Fibroblast of skin of scalp (primary cell): ENCODE measurements around the gene TBC1D8B. TPM values are rescaled to one million over a fixed set of nuclear protein-coding genes. Genes with fewer than 3 reads are reported as not detected.
"Not testable (repeated sequence)": the region's sequence is repeated elsewhere in the genome, so short reads cannot be mapped to it uniquely, and the experiment has no call there.

Experiments used
- DNase-seq: peaks from one replicate; pipeline ENCODE4 v3.0.0-alpha.2; 2013
- polyA plus RNA-seq, 2 experiments: library from polyadenylated mRNA; unstranded; fragments of 120-200 nt; gene quantifications; one replicate each; pipeline ENCODE4 v1.2.1, GENCODE V29; 2013; ENCODE audit not compliant: insufficient read length in 2 of 2

The TBC1D8B gene
- 13.8 TPM for polyA plus RNA-seq (2013, experiment 1 of 2; ENCODE audit: insufficient read length)
- 13.8 TPM for polyA plus RNA-seq (2013, experiment 2 of 2; ENCODE audit: insufficient read length)

- DNase-seq: peak; percentile 94
Measured at GRCh38 chrX:106802388-106803275, at the start of gene TBC1D8B. TBC1D8B (plus strand) TSS chrX:106802673; CDS start chrX:106802854, 181 bp downstream.

- DNase-seq: not testable (repeated sequence)
Measured at GRCh38 chrX:106769288-106769687, 33.2 kb upstream of the TBC1D8B start.

- DNase-seq: no peak
Measured at GRCh38 chrX:106774981-106775380, 27.5 kb upstream of the TBC1D8B start.

GRCh38 chrX:106780264-106780663, 22.2 kb upstream of the TBC1D8B start:
- no peak for DNase-seq

- DNase-seq: no peak
Measured at GRCh38 chrX:106780664-106781377, 21.7 kb upstream of the TBC1D8B start.

GRCh38 chrX:106783716-106784115, 18.8 kb upstream of the TBC1D8B start:
- DNase-seq: no peak

GRCh38 chrX:106791495-106791894, 11.0 kb upstream of the TBC1D8B start:
- DNase-seq: peak; percentile 8

GRCh38 chrX:106802063-106802387, 448 bp upstream of the TBC1D8B start:
- peak; percentile 28 for DNase-seq

- no peak for DNase-seq
Measured at GRCh38 chrX:106811131-106811910, 8.8 kb downstream of the TBC1D8B start.

- DNase-seq: not testable (repeated sequence)
Measured at GRCh38 chrX:106812930-106813329, 10.5 kb downstream of the TBC1D8B start.

- not testable (repeated sequence) for DNase-seq
Measured at GRCh38 chrX:106814093-106814492, 11.6 kb downstream of the TBC1D8B start.

- DNase-seq: no peak
Measured at GRCh38 chrX:106862972-106863688, 60.7 kb downstream of the TBC1D8B start.

- no peak for DNase-seq
Measured at GRCh38 chrX:106863697-106864096, 61.2 kb downstream of the TBC1D8B start.

- DNase-seq: not testable (repeated sequence)
Measured at GRCh38 chrX:106872796-106873195, 70.3 kb downstream of the TBC1D8B start.

- peak; percentile 21 for DNase-seq
Measured at GRCh38 chrX:106874075-106874474, 71.6 kb downstream of the TBC1D8B start.

- DNase-seq: no peak
Measured at GRCh38 chrX:106875151-106875550, 72.7 kb downstream of the TBC1D8B start.

- no peak for DNase-seq
Measured at GRCh38 chrX:106889468-106889867, 87.0 kb downstream of the TBC1D8B start.

GRCh38 chrX:106891762-106892460, 89.4 kb downstream of the TBC1D8B start:
- no peak for DNase-seq

- DNase-seq: peak; percentile 68
Measured at GRCh38 chrX:106894392-106894909, 92.0 kb downstream of the TBC1D8B start.

GRCh38 chrX:106894978-106895452, 92.5 kb downstream of the TBC1D8B start:
- peak; percentile 68 for DNase-seq

- peak; percentile 41 for DNase-seq
Measured at GRCh38 chrX:106897259-106897658, 94.8 kb downstream of the TBC1D8B start.
